ENCODE results near the gene SHOX. TPM values are rescaled to one million over a fixed set of nuclear protein-coding genes. Genes with fewer than 3 reads are reported as not detected.
A peak's percentile ranks its signal among the peaks of the same experiment; 100 is the strongest.
"Not testable (repeated sequence)": the region's sequence is repeated elsewhere in the genome, so short reads cannot be mapped to it uniquely, and the experiment has no call there.

SHOX gene
- total and polyA plus RNA-seq, 4 experiments from 2014 or later, result not detected

GRCh38 chrX:623268-623598 is 7.4 kb upstream of the SHOX start:
- CTCF ChIA-PET (ENCODE audit: partially characterized antibody), result no interaction called here
- H3K36me3 Mint-ChIP-seq, result peaks cover 0 to 4% of the 10 kb centered on the region in 2 donors

GRCh38 chrX:623599-624315 is 6.8 kb upstream of the SHOX start:
- DNase-seq, result no peak
- Histone ChIP-seq H3K4me1 (ENCODE audit: insufficient read depth, low read length) (no peaks in the 10 kb centered on the region), H3K27ac (ENCODE audit: low read depth, low read length) (no peak overlapping the region), H3K9me3 (ENCODE audit: control insufficient read depth in 1 of 2, low read length in 2 of 2) (no peaks in the 10 kb centered on the region), H3K36me3 (ENCODE audit: insufficient read depth, low read length) (no peaks in the 10 kb centered on the region), H3K27me3 (ENCODE audit: insufficient read depth, low read length) (no peaks in the 10 kb centered on the region), H3K4me3 (ENCODE audit: low read length in 2 of 2) (no peak overlapping the region)
- ChIA-PET CTCF (ENCODE audit: partially characterized antibody) (no interaction called here), POLR2A (ENCODE audit: partially characterized antibody) (no interaction called here)
- no peak overlapping the region for H3K4me3 Mint-ChIP-seq
- peaks cover 0 to 15% (median 3%) of the 10 kb centered on the region in 8 donors for H3K9me3 Mint-ChIP-seq
- H3K27ac Mint-ChIP-seq, result no peak overlapping the region
- intact Hi-C loops (cut with micrococcal nuclease), result no loop called here
- H3K4me1 Mint-ChIP-seq, result peaks cover 12 to 30% (median 19%) of the 10 kb centered on the region in 4 donors
- peaks cover 18 to 39% of the 10 kb centered on the region in 2 donors for H3K27me3 Mint-ChIP-seq
- peaks cover 0 to 4% of the 10 kb centered on the region in 2 donors for H3K36me3 Mint-ChIP-seq

More at GRCh38 chrX:623268-623598, 7.4 kb upstream of the SHOX start:
- Mint-ChIP-seq H3K9me3 (peaks cover 0 to 15% (median 3%) of the 10 kb centered on the region in 8 donors), H3K4me1 (peaks cover 12 to 31% (median 21%) of the 10 kb centered on the region in 4 donors), H3K27ac (peak overlapping the region in 1 of 7 donors; percentile 43), H3K4me3 (peak overlapping the region in 3 of 8 donors; percentile 11 to 23 (median 12)), H3K27me3 (peaks cover 18 to 41% of the 10 kb centered on the region in 2 donors)
- POLR2A ChIA-PET (ENCODE audit: partially characterized antibody), result no interaction called here
- no peak overlapping the region for H3K4me3 ChIP-seq (ENCODE audit: low read length in 2 of 2)
- intact Hi-C loops (cut with micrococcal nuclease), result no loop called here
- DNase-seq, result no peak
- no peaks in the 10 kb centered on the region for H3K4me1 ChIP-seq (ENCODE audit: insufficient read depth, low read length)
- no peaks in the 10 kb centered on the region for H3K9me3 ChIP-seq (ENCODE audit: control insufficient read depth in 1 of 2, low read length in 2 of 2)
- H3K27ac ChIP-seq (ENCODE audit: low read depth, low read length), result no peak overlapping the region
- no peaks in the 10 kb centered on the region for H3K36me3 ChIP-seq (ENCODE audit: insufficient read depth, low read length)
- H3K27me3 ChIP-seq (ENCODE audit: insufficient read depth, low read length), result no peaks in the 10 kb centered on the region

GRCh38 chrX:625137-625691 is 5.4 kb upstream of the SHOX start:
- Histone ChIP-seq H3K4me1 (ENCODE audit: insufficient read depth, low read length) (no peaks in the 10 kb centered on the region), H3K9me3 (ENCODE audit: control insufficient read depth in 1 of 2, low read length in 2 of 2) (no peaks in the 10 kb centered on the region), H3K36me3 (ENCODE audit: insufficient read depth, low read length) (no peaks in the 10 kb centered on the region), H3K27ac (ENCODE audit: low read depth, low read length) (no peak overlapping the region), H3K27me3 (ENCODE audit: insufficient read depth, low read length) (no peaks in the 10 kb centered on the region), H3K4me3 (ENCODE audit: low read length in 2 of 2) (no peak overlapping the region)
- Mint-ChIP-seq H3K4me3 (peak overlapping the region in 1 of 8 donors; percentile 2), H3K36me3 (peaks cover 0 to 4% of the 10 kb centered on the region in 2 donors), H3K9me3 (peaks cover 0 to 15% (median 4%) of the 10 kb centered on the region in 8 donors), H3K4me1 (peaks cover 12 to 29% (median 19%) of the 10 kb centered on the region in 4 donors), H3K27me3 (peaks cover 19 to 47% of the 10 kb centered on the region in 2 donors), H3K27ac (no peak overlapping the region)
- CTCF ChIA-PET (ENCODE audit: partially characterized antibody), result no interaction called here
- no peak for DNase-seq
- intact Hi-C loops (cut with micrococcal nuclease), result no loop called here
- POLR2A ChIA-PET (ENCODE audit: partially characterized antibody), result no interaction called here

GRCh38 chrX:626047-626446 is 4.5 kb upstream of the SHOX start:
- H3K4me3 ChIP-seq (ENCODE audit: low read length in 2 of 2); CTCF ChIA-PET (ENCODE audit: partially characterized antibody); H3K36me3 ChIP-seq (ENCODE audit: insufficient read depth, low read length); DNase-seq; H3K4me1 ChIP-seq (ENCODE audit: insufficient read depth, low read length); H3K4me3 Mint-ChIP-seq; H3K36me3 Mint-ChIP-seq; intact Hi-C loops (cut with micrococcal nuclease); H3K27ac Mint-ChIP-seq; H3K27ac ChIP-seq (ENCODE audit: low read depth, low read length); H3K27me3 ChIP-seq (ENCODE audit: insufficient read depth, low read length); POLR2A ChIA-PET (ENCODE audit: partially characterized antibody); H3K9me3 ChIP-seq (ENCODE audit: control insufficient read depth in 1 of 2, low read length in 2 of 2): not testable (repeated sequence)
- Mint-ChIP-seq H3K4me1 (peaks cover 12 to 26% (median 19%) of the 10 kb centered on the region in 4 donors), H3K27me3 (peaks cover 17 to 48% of the 10 kb centered on the region in 2 donors), H3K9me3 (peaks cover 0 to 15% (median 2%) of the 10 kb centered on the region in 8 donors)

GRCh38 chrX:626745-627509 is 3.7 kb upstream of the SHOX start:
- CTCF ChIA-PET (ENCODE audit: partially characterized antibody), result no interaction called here
- H3K9me3 Mint-ChIP-seq, result peaks cover 0 to 15% (median 4%) of the 10 kb centered on the region in 8 donors

GRCh38 chrX:627510-627981 is 3.0 kb upstream of the SHOX start:
- H3K4me1 Mint-ChIP-seq, result peaks cover 7 to 19% (median 15%) of the 10 kb centered on the region in 4 donors
- H3K4me3 ChIP-seq (ENCODE audit: low read length in 2 of 2), result no peak overlapping the region
- ChIA-PET POLR2A (ENCODE audit: partially characterized antibody) (no interaction called here), CTCF (ENCODE audit: partially characterized antibody) (no interaction called here)
- H3K4me1 ChIP-seq (ENCODE audit: insufficient read depth, low read length), result no peaks in the 10 kb centered on the region
- H3K9me3 Mint-ChIP-seq, result peaks cover 0 to 15% (median 4%) of the 10 kb centered on the region in 8 donors
- peak overlapping the region in 1 of 7 donors; percentile 49 for H3K27ac Mint-ChIP-seq
- no peaks in the 10 kb centered on the region for H3K36me3 ChIP-seq (ENCODE audit: insufficient read depth, low read length)
- peak overlapping the region in 2 of 8 donors; percentile 7 to 8 for H3K4me3 Mint-ChIP-seq
- H3K9me3 ChIP-seq (ENCODE audit: control insufficient read depth in 1 of 2, low read length in 2 of 2), result no peaks in the 10 kb centered on the region
- intact Hi-C loops (cut with micrococcal nuclease), result no loop called here
- DNase-seq, result no peak
- H3K27ac ChIP-seq (ENCODE audit: low read depth, low read length), result no peak overlapping the region
- peaks cover 19 to 49% of the 10 kb centered on the region in 2 donors for H3K27me3 Mint-ChIP-seq
- H3K27me3 ChIP-seq (ENCODE audit: insufficient read depth, low read length), result no peaks in the 10 kb centered on the region
- peaks cover 0 to 4% of the 10 kb centered on the region in 2 donors for H3K36me3 Mint-ChIP-seq

More at GRCh38 chrX:626745-627509, 3.7 kb upstream of the SHOX start:
- peaks cover 18 to 51% of the 10 kb centered on the region in 2 donors for H3K27me3 Mint-ChIP-seq
- intact Hi-C loops (cut with micrococcal nuclease), result no loop called here
- no peaks in the 10 kb centered on the region for H3K27me3 ChIP-seq (ENCODE audit: insufficient read depth, low read length)
- POLR2A ChIA-PET (ENCODE audit: partially characterized antibody), result no interaction called here
- peak overlapping the region in 2 of 8 donors; percentile 7 to 15 for H3K4me3 Mint-ChIP-seq
- H3K27ac ChIP-seq (ENCODE audit: low read depth, low read length), result no peak overlapping the region
- H3K36me3 ChIP-seq (ENCODE audit: insufficient read depth, low read length), result no peaks in the 10 kb centered on the region
- DNase-seq, result no peak
- H3K4me3 ChIP-seq (ENCODE audit: low read length in 2 of 2), result no peak overlapping the region
- no peaks in the 10 kb centered on the region for H3K9me3 ChIP-seq (ENCODE audit: control insufficient read depth in 1 of 2, low read length in 2 of 2)
- no peaks in the 10 kb centered on the region for H3K4me1 ChIP-seq (ENCODE audit: insufficient read depth, low read length)
- peak overlapping the region in 1 of 7 donors; percentile 41 for H3K27ac Mint-ChIP-seq
- H3K36me3 Mint-ChIP-seq, result peaks cover 0 to 4% of the 10 kb centered on the region in 2 donors
- H3K4me1 Mint-ChIP-seq, result peaks cover 11 to 25% (median 19%) of the 10 kb centered on the region in 4 donors

GRCh38 chrX:627995-628394 is 2.6 kb upstream of the SHOX start:
- no peak for DNase-seq
- H3K36me3 Mint-ChIP-seq, result peaks cover 0 to 4% of the 10 kb centered on the region in 2 donors
- peak overlapping the region in 1 of 7 donors; percentile 49 for H3K27ac Mint-ChIP-seq
- Histone ChIP-seq H3K4me3 (ENCODE audit: low read length in 2 of 2) (no peak overlapping the region), H3K4me1 (ENCODE audit: insufficient read depth, low read length) (no peaks in the 10 kb centered on the region), H3K27ac (ENCODE audit: low read depth, low read length) (no peak overlapping the region), H3K36me3 (ENCODE audit: insufficient read depth, low read length) (no peaks in the 10 kb centered on the region), H3K9me3 (ENCODE audit: control insufficient read depth in 1 of 2, low read length in 2 of 2) (no peaks in the 10 kb centered on the region), H3K27me3 (ENCODE audit: insufficient read depth, low read length) (no peaks in the 10 kb centered on the region)
- CTCF ChIA-PET (ENCODE audit: partially characterized antibody), result no interaction called here
- peaks cover 7 to 15% (median 12%) of the 10 kb centered on the region in 4 donors for H3K4me1 Mint-ChIP-seq
- no peak overlapping the region for H3K4me3 Mint-ChIP-seq
- intact Hi-C loops (cut with micrococcal nuclease), result no loop called here
- H3K9me3 Mint-ChIP-seq, result peaks cover 0 to 15% (median 4%) of the 10 kb centered on the region in 8 donors
- POLR2A ChIA-PET (ENCODE audit: partially characterized antibody), result no interaction called here
- H3K27me3 Mint-ChIP-seq, result peaks cover 22 to 47% of the 10 kb centered on the region in 2 donors
